ENCODE measurements around the gene ING4.

The ING4 gene

GRCh38 chr12:6653342-6653741 lies 9.6 kb downstream of the ING4 start:
- H3K27ac ChIP-seq: no peak overlapping the region

DNA sequence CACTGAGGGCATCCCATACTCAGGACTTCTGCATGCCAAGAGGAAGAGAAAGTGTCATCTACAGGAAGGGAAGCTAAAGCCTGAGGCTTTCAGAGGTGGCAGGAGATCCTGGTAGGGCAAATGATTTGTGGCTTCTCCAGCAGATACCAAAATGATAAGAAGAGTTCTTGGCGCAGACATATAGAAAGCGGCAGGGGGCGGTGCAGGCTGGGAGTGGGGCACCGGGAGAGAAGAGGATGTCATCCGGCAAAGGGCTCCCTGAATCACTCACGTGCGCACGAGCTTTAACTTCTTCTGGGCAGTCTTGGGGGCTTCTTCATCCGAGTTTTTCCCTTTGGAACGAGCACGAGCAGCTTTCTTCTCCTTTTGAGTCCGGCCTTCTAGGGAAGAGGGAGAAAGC lies 10.5 kb downstream of the ING4 start:
- H3K27ac ChIP-seq: no peak overlapping the region

More at GRCh38 chr12:6653342-6653741, 9.6 kb downstream of the ING4 start:
- TF ChIP-seq, protein P1, sequence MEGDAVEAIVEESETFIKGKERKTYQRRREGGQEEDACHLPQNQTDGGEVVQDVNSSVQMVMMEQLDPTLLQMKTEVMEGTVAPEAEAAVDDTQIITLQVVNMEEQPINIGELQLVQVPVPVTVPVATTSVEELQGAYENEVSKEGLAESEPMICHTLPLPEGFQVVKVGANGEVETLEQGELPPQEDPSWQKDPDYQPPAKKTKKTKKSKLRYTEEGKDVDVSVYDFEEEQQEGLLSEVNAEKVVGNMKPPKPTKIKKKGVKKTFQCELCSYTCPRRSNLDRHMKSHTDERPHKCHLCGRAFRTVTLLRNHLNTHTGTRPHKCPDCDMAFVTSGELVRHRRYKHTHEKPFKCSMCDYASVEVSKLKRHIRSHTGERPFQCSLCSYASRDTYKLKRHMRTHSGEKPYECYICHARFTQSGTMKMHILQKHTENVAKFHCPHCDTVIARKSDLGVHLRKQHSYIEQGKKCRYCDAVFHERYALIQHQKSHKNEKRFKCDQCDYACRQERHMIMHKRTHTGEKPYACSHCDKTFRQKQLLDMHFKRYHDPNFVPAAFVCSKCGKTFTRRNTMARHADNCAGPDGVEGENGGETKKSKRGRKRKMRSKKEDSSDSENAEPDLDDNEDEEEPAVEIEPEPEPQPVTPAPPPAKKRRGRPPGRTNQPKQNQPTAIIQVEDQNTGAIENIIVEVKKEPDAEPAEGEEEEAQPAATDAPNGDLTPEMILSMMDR (conservative IDR thresholded peaks at IDR 0.05): no peak

GRCh38 chr12:6650832-6651231 lies 12.1 kb downstream of the ING4 start:
- TF ChIP-seq, protein P1 (conservative IDR thresholded peaks at IDR 0.05): no peak
- H3K27ac ChIP-seq: no peak overlapping the region

More for the DNA sequence above, 10.5 kb downstream of the ING4 start:
- TF ChIP-seq, protein P1 (conservative IDR thresholded peaks at IDR 0.05): no peak

DNA sequence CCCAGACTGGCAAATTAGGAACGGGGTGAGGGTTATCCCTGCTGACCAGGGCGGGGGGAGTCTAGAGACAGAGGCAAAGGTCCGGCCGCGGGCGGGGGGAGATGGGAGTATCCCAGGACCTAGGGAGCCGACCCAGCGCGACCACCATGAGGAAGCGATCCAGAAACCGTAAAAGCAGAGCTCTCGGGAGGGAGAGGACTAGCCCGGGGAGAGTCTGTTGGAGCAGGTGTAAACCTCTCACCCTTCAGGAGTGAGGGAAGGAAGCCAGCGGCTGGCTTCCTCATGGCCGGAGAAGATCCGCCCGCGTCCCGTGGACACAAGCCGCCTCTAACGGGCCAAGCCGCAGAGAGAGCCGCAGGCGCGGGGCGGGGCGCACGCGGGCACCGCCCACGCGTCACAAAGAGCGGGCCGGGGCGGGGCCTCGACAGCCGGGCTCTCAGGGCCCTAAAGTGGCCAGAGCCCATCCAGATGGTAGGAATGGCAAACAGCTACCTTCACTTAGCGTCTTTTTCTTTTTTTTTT lies 15.8 kb downstream of the ING4 start, which contains the start of gene ACRBP:
ACRBP (minus strand) TSS at position 350 of the 522 bp plus-strand sequence; CDS start at position 284, 66 bp downstream.
- no peak within 1 kb of the TSS for H3K27ac ChIP-seq
- TF ChIP-seq, protein P1 (conservative IDR thresholded peaks at IDR 0.05): no peak

DNA sequence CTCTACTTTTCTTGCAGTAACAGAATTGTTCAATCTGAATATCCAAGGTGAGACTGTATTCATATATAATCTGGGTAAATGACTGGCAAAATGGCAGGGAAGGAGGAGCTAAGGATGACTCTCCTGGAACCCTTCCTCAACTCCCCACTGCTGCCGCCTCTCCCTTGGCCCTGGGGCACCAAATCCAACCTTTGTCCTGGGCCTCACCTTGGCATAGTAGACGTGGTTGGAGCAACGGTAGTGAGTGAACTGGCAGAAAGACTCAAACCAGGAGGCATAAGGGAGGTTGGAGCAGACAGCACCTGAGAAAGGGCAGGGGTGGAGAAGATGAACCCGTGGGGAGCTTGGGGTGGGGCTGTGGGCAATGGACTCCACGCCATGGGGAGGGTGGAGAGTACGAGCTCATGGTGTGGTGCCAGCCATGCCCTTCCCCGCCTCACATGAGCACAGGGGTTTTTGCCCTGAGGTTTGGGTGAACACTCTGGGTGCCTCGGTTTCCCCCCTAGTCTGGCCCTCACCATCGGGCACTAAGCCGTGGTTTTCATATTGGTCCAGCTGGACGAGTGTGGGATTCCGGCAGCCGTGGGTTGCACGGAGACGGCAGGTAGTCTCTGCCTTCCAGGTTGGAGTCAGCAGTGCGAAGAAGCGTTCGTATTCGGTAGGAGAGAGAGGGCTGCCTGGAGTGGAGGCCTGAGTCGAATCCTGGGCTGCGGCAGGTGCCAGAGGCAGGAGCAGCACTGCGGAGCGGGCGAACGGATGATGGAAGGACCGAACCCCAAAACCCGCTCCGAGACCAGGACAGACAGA lies 16.4 kb downstream of the ING4 start:
- TF ChIP-seq, protein P1 (conservative IDR thresholded peaks at IDR 0.05): no peak
- H3K27ac ChIP-seq: no peak overlapping the region

- no peak overlapping the region for H3K27ac ChIP-seq
- TF ChIP-seq, protein P1 (conservative IDR thresholded peaks at IDR 0.05): no peak
Measured at GRCh38 chr12:6644903-6645302, 18.0 kb downstream of the ING4 start.

- H3K27ac ChIP-seq: no peak overlapping the region
- TF ChIP-seq, protein P1 (conservative IDR thresholded peaks at IDR 0.05): no peak
Measured at GRCh38 chr12:6644257-6644596, 18.7 kb downstream of the ING4 start.
